Endothelial cell of umbilical vein (primary cell): ENCODE data around the gene KIFAP3. TPM values are rescaled to one million over a fixed set of nuclear protein-coding genes. Genes with fewer than 3 reads are reported as not detected.

Experiments used
- BruUV-seq: library from RNA; stranded (reverse); fragments of 400-500 nt; replicated peaks from 2 replicates; lab custom pipeline; 2021; lab: Mats Ljungman, UMichigan
- CTCF ChIA-PET: fragments of 300-600, 350-600 bp; sonication (Branson Sonifier 250); formaldehyde crosslinking; loops from one replicate; lab custom pipeline; 2021; ENCODE audit warnings: antibody characterized with exemption, inconsistent platforms; lab: Charles Lee
- POLR2A ChIA-PET: fragments of 300-600, 350-600 bp; sonication (Branson Sonifier 250); formaldehyde crosslinking; loops from one replicate; lab custom pipeline; 2021; ENCODE audit warnings: antibody characterized with exemption, inconsistent platforms; lab: Charles Lee
- DNase-seq: peaks from one replicate; pipeline ENCODE4 v3.0.0-alpha.2; 2011; ENCODE audit warnings: low read depth, low spot score
- FAIRE-seq: peaks from 2 replicates; lab custom pipeline; 2011; peaks lifted over from hg19 to GRCh38; lab: Jason Lieb, UNC
- H2AFZ ChIP-seq: 2 replicates; pipeline ENCODE4 v1.6.0; 2012; ENCODE audit warnings: low read depth, low read length, control low read depth, inconsistent platforms
- H3K27ac ChIP-seq: 2 replicates; pipeline ENCODE4 v1.5.1; 2011; ENCODE audit warnings: low read depth, mild to moderate bottlenecking, control low read depth, low read length, moderate library complexity; ENCODE audit not compliant: insufficient read depth
- H3K27me3 ChIP-seq, 2 experiments: 2 replicates each; pipeline versions ENCODE4 v1.6.0 to v1.6.1; 2011; ENCODE audit warnings: low read length in 2 of 2, mixed read lengths in 1 of 2; ENCODE audit not compliant: control insufficient read depth in 2 of 2, insufficient read depth in 2 of 2
- H3K36me3 ChIP-seq, 2 experiments: 2 replicates in 1 of 2; 3 replicates in 1 of 2; pipeline ENCODE4 v1.5.1; 2011; ENCODE audit warnings: low read length in 2 of 2, mild to moderate bottlenecking in 1 of 2, moderate library complexity in 1 of 2; ENCODE audit not compliant: control insufficient read depth in 2 of 2, insufficient read depth in 2 of 2; ENCODE audit errors: extremely low read depth in 1 of 2
- H3K4me1 ChIP-seq: 3 replicates; pipeline ENCODE4 v1.5.1; 2011; ENCODE audit warnings: mild to moderate bottlenecking, low read length; ENCODE audit not compliant: control insufficient read depth, insufficient read depth; ENCODE audit errors: extremely low read depth
- H3K4me2 ChIP-seq: 2 replicates; pipeline ENCODE4 v1.6.1; 2011; ENCODE audit warnings: low read length, control low read depth, mixed read lengths; ENCODE audit not compliant: insufficient read depth
- H3K4me3 ChIP-seq, 3 experiments: fragments of 200-600 bp in 1 of 3; sonication (generic), shearing (Covaris generic) in 1 of 3; replicated peaks in 1 of 3; 2 replicates each; pipeline ENCODE4 v1.5.1; 2011 to 2016; ENCODE audit warnings: control low read depth in 3 of 3, low read length in 3 of 3, mild to moderate bottlenecking in 2 of 3, inconsistent platforms in 1 of 3, low read depth in 1 of 3, moderate library complexity in 1 of 3; ENCODE audit not compliant: insufficient read depth in 1 of 3
- H3K79me2 ChIP-seq: 2 replicates; pipeline ENCODE4 v1.6.0; 2012; ENCODE audit warnings: low read length, inconsistent platforms; ENCODE audit not compliant: control insufficient read depth, insufficient read depth
- H3K9ac ChIP-seq: replicated peaks from 2 replicates; pipeline ENCODE3; 2011; ENCODE audit warnings: low read length, control low read depth; ENCODE audit not compliant: insufficient read depth; ENCODE audit errors: extremely low read depth
- H3K9me1 ChIP-seq: replicated peaks from 3 replicates; pipeline ENCODE4 v1.6.0; 2011; ENCODE audit warnings: mild to moderate bottlenecking, low read length; ENCODE audit not compliant: control insufficient read depth, insufficient read depth; ENCODE audit errors: extremely low read depth
- H3K9me3 ChIP-seq: replicated peaks from 2 replicates; pipeline ENCODE4 v1.5.1; 2012; ENCODE audit warnings: low read length, inconsistent platforms; ENCODE audit not compliant: control insufficient read depth, insufficient read depth
- H4K20me1 ChIP-seq: replicated peaks from 2 replicates; pipeline ENCODE3; 2011; ENCODE audit warnings: mild to moderate bottlenecking, low read length; ENCODE audit not compliant: control insufficient read depth, insufficient read depth; ENCODE audit errors: extremely low read depth
- CTCF ChIP-seq, 2 donors: IDR thresholded peaks; 1 replicate in 1 of 2; 2 replicates in 1 of 2; pipeline ENCODE4 v1.5.1; 2011; ENCODE audit warnings: low read length in 2 of 2, mild to moderate bottlenecking in 2 of 2, moderate library complexity in 2 of 2, control low read depth in 1 of 2, inconsistent platforms in 1 of 2, low read depth in 1 of 2; ENCODE audit not compliant: insufficient read depth in 1 of 2; ENCODE audit errors: extremely low read depth in 1 of 2
- EZH2 ChIP-seq: IDR thresholded peaks from 2 replicates; pipeline ENCODE4 v1.6.1; 2012; ENCODE audit warnings: borderline replicate concordance, low read depth, mild to moderate bottlenecking, moderate library complexity, low read length, inconsistent platforms; ENCODE audit not compliant: severe bottlenecking
- FOS ChIP-seq: IDR thresholded peaks from 2 replicates; pipeline ENCODE4 v1.6.1; 2011; ENCODE audit warnings: mild to moderate bottlenecking, low read length, moderate library complexity, borderline replicate concordance; ENCODE audit not compliant: insufficient read depth
- GATA2 ChIP-seq: IDR thresholded peaks from 2 replicates; pipeline ENCODE4 v1.7.0; 2011; ENCODE audit warnings: low read depth, mild to moderate bottlenecking, moderate library complexity, mixed read lengths, low read length; ENCODE audit not compliant: insufficient read length, insufficient read depth
- JUN ChIP-seq: IDR thresholded peaks from 2 replicates; pipeline ENCODE4 v1.6.1; 2011; ENCODE audit warnings: borderline replicate concordance, low read depth; ENCODE audit not compliant: insufficient read length, insufficient read depth
- MAX ChIP-seq: IDR thresholded peaks from 2 replicates; pipeline ENCODE4 v1.6.1; 2011; ENCODE audit not compliant: insufficient read depth, insufficient read length
- MYC ChIP-seq: IDR thresholded peaks from one replicate; pipeline ENCODE4 v1.6.1; 2011; ENCODE audit warnings: mild to moderate bottlenecking, low read depth, low read length
- POLR2A ChIP-seq: IDR thresholded peaks from 2 replicates; pipeline ENCODE4 v1.6.1; 2012; ENCODE audit warnings: low read depth, mild to moderate bottlenecking, control low read depth, low read length
- POLR2AphosphoS5 ChIP-seq: IDR thresholded peaks from 2 replicates; pipeline ENCODE4 v1.6.1; 2012; ENCODE audit warnings: low read depth, mild to moderate bottlenecking, control low read depth, low read length, moderate library complexity; ENCODE audit not compliant: insufficient read depth
- dilution Hi-C: fragments of 300-500 bp; cut with MboI; formaldehyde crosslinking; loops from one replicate; pipeline ENCODE4 v1.15.0; 2019; ENCODE audit warnings: low sequenced_read_pairs; ENCODE audit not compliant: extremely low pct_ligation_motif_present
- intact Hi-C: fragments of 100-400 bp; cut with micrococcal nuclease; formaldehyde crosslinking; loops from one replicate; pipeline ENCODE4 v1.10.0; 2022
- polyA plus RNA-seq, 4 experiments: library from polyadenylated mRNA; depleted of rRNA in 3 of 4; stranded (reverse) in 3 of 4; unstranded in 1 of 4; fragments of >200 nt; gene quantifications; 2 replicates each; pipeline versions ENCODE4 v1.2.1 to v1.2.3, GENCODE V29; 2011 to 2012; ENCODE audit warnings: missing spikeins in 1 of 4
- total RNA-seq: library from RNA; stranded (reverse); gene quantifications from 2 replicates; pipeline ENCODE4 v1.2.3, GENCODE V29; 2021

KIFAP3 gene
- total and polyA plus RNA-seq, 2 donors (not counting 3 experiments of a cell fraction or from before 2014, with no cell fraction given): 6.4 to 17.5 TPM

GRCh38 chr1:169885207-169885606, 189.3 kb downstream of the KIFAP3 start:
- Histone ChIP-seq H3K4me3 (no peak overlapping the region), H2AFZ (no peak overlapping the region), H4K20me1 (no peaks in the 10 kb centered on the region), H3K36me3 (peaks cover 0 to 5% of the 10 kb centered on the region in 2 experiments), H3K27me3 (no peaks in the 10 kb centered on the region), H3K79me2 (peaks cover 4% of the 10 kb centered on the region), H3K4me2 (no peak overlapping the region), H3K9me1 (no peaks in the 10 kb centered on the region), H3K9ac (no peak overlapping the region), H3K9me3 (no peaks in the 10 kb centered on the region), H3K4me1 (no peaks in the 10 kb centered on the region), H3K27ac (no peak overlapping the region)
- dilution Hi-C loops: no loop called here
- FAIRE-seq (no peak), DNase-seq (no peak)
- no TSS peak for BruUV-seq
- no peak for TF ChIP-seq GATA2
- TF ChIP-seq POLR2A: no peak
- TF ChIP-seq POLR2AphosphoS5: no peak
- TF ChIP-seq MYC: no peak
- no peak for TF ChIP-seq JUN
- TF ChIP-seq CTCF (IDR thresholded peaks at IDR 0.05; ENCODE audit: extremely low read depth in 1 of 2, insufficient read depth in 1 of 2, low read depth in 1 of 2, low read length in 2 of 2): no peak
- no peak for TF ChIP-seq MAX
- TF ChIP-seq FOS: no peak
- TF ChIP-seq EZH2: no peak
- intact Hi-C loops: no loop called here
- POLR2A ChIA-PET: no interaction called here
- CTCF ChIA-PET: interaction anchor here (1.8 kb wide), 1 partner anchor 76 kb away, joined by 4 read pairs; no protein-coding TSS in a partner anchor
